ENCODE measurements around the gene HTR4. TPM values are rescaled to one million over a fixed set of nuclear protein-coding genes. Genes with fewer than 3 reads are reported as not detected.

HTR4 gene
- polyA plus RNA-seq, 1 of the 3 experiments (the other 2 are of a cell fraction) = not detected

DNA sequence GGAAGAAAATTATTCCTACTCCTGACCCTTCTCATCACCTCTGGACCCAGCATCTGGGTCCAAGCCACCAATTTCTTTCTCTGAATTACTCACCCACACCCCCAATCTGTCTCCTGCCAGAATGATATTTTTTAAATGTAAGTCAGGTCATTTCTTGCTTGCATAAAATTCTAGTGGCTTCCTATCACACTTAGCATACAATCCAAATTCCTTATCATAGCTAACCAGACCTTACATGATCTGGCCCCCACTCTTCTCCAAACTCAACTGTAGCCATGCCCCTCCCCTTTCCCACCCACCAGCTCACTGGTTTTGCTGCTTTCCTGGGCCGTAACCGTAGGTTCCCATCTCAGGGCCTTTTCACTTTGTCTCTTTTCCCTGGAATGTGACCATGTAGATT, 15.2 kb downstream of the HTR4 start:
- CTCF ChIA-PET = no interaction called here
- POLR2A ChIA-PET = no interaction called here

More for the DNA sequence above, 15.2 kb downstream of the HTR4 start:
- no peak overlapping the region for H3K4me3 ChIP-seq (ENCODE audit: low read depth in 2 of 2, low read length in 1 of 2)
- H3K79me2 ChIP-seq (ENCODE audit: insufficient read depth) = no peaks in the 10 kb centered on the region
- peaks cover 0 to 6% of the 10 kb centered on the region in 2 experiments; a peak in 2 of 4 replicates for H3K4me1 ChIP-seq (ENCODE audit: control insufficient read depth in 1 of 2, insufficient read depth in 2 of 2, low read depth in 1 of 2, low read length in 1 of 2)
- H3K9ac ChIP-seq = no peak overlapping the region
- WGBS (ENCODE audit: low lambda C conversion rate) = 29% methylated on average over 2 of the region's 2 CpGs
- H2AFZ ChIP-seq (ENCODE audit: low read depth) = no peak overlapping the region
- 0 out of 2 replicates have a peak, but pooled peaks cover 7% of the 10 kb centered on the region for H3K27me3 ChIP-seq (ENCODE audit: insufficient read depth)
- DNase-seq = no peak
- no peak overlapping the region for H3K4me2 ChIP-seq
- H3K36me3 ChIP-seq (replicated peaks in 1 of 2; ENCODE audit: control insufficient read depth in 1 of 2, insufficient read depth in 2 of 2, low read length in 1 of 2) = no peaks in the 10 kb centered on the region
- H3K9me3 ChIP-seq = no peaks in the 10 kb centered on the region
- no peak overlapping the region for H3K27ac ChIP-seq (ENCODE audit: low read depth in 2 of 2, low read length in 1 of 2)
- no peaks in the 10 kb centered on the region for H3F3A ChIP-seq (replicated peaks; ENCODE audit: insufficient read depth)
- no peaks in the 10 kb centered on the region for H4K20me1 ChIP-seq (ENCODE audit: insufficient read depth)
- no peaks in the 10 kb centered on the region for H3K9me2 ChIP-seq
- TF ChIP-seq, protein P1, sequence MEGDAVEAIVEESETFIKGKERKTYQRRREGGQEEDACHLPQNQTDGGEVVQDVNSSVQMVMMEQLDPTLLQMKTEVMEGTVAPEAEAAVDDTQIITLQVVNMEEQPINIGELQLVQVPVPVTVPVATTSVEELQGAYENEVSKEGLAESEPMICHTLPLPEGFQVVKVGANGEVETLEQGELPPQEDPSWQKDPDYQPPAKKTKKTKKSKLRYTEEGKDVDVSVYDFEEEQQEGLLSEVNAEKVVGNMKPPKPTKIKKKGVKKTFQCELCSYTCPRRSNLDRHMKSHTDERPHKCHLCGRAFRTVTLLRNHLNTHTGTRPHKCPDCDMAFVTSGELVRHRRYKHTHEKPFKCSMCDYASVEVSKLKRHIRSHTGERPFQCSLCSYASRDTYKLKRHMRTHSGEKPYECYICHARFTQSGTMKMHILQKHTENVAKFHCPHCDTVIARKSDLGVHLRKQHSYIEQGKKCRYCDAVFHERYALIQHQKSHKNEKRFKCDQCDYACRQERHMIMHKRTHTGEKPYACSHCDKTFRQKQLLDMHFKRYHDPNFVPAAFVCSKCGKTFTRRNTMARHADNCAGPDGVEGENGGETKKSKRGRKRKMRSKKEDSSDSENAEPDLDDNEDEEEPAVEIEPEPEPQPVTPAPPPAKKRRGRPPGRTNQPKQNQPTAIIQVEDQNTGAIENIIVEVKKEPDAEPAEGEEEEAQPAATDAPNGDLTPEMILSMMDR (IDR thresholded peaks at IDR 0.05) = no peak
- TF ChIP-seq, protein P2, sequence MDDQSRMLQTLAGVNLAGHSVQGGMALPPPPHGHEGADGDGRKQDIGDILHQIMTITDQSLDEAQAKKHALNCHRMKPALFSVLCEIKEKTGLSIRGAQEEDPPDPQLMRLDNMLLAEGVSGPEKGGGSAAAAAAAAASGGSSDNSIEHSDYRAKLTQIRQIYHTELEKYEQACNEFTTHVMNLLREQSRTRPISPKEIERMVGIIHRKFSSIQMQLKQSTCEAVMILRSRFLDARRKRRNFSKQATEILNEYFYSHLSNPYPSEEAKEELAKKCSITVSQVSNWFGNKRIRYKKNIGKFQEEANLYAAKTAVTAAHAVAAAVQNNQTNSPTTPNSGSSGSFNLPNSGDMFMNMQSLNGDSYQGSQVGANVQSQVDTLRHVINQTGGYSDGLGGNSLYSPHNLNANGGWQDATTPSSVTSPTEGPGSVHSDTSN (IDR thresholded peaks at IDR 0.05) = no peak
- TF ChIP-seq RFX5 (IDR thresholded peaks at IDR 0.05; ENCODE audit: low read length) = no peak
- TF ChIP-seq REST (IDR thresholded peaks at IDR 0.05; ENCODE audit: low read depth, low read length) = no peak
- TF ChIP-seq CHD2 (IDR thresholded peaks at IDR 0.05; ENCODE audit: low read length, partially characterized antibody) = no peak
- TF ChIP-seq MXI1 (IDR thresholded peaks at IDR 0.05; ENCODE audit: low read depth, low read length) = no peak
- no peak for TF ChIP-seq JUND (IDR thresholded peaks at IDR 0.05)
- no peak for TF ChIP-seq NFIC (IDR thresholded peaks at IDR 0.05; ENCODE audit: borderline replicate concordance)
- TF ChIP-seq SIN3A (IDR thresholded peaks at IDR 0.05; ENCODE audit: borderline replicate concordance, low read depth, low read length) = no peak
- TF ChIP-seq, protein P3, sequence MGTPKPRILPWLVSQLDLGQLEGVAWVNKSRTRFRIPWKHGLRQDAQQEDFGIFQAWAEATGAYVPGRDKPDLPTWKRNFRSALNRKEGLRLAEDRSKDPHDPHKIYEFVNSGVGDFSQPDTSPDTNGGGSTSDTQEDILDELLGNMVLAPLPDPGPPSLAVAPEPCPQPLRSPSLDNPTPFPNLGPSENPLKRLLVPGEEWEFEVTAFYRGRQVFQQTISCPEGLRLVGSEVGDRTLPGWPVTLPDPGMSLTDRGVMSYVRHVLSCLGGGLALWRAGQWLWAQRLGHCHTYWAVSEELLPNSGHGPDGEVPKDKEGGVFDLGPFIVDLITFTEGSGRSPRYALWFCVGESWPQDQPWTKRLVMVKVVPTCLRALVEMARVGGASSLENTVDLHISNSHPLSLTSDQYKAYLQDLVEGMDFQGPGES (IDR thresholded peaks at IDR 0.05; ENCODE audit: low read depth, low read length) = no peak
- no peak for TF ChIP-seq USF2 (IDR thresholded peaks at IDR 0.05; ENCODE audit: borderline replicate concordance, low read depth, low read length)
- TF ChIP-seq, protein P4, sequence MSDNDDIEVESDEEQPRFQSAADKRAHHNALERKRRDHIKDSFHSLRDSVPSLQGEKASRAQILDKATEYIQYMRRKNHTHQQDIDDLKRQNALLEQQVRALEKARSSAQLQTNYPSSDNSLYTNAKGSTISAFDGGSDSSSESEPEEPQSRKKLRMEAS (IDR thresholded peaks at IDR 0.05; ENCODE audit: low read depth) = no peak
- TF ChIP-seq FOSL2 (IDR thresholded peaks at IDR 0.05; ENCODE audit: borderline replicate concordance, low read depth) = no peak
- no peak for TF ChIP-seq POLR2AphosphoS5 (IDR thresholded peaks at IDR 0.05; ENCODE audit: low read depth, low read length)
- no peak for TF ChIP-seq RAD21 (IDR thresholded peaks at IDR 0.05; ENCODE audit: low read length)
- no peak for TF ChIP-seq TCF12 (IDR thresholded peaks at IDR 0.05)
- TF ChIP-seq GATA2 (CRISPR knock-in tag; IDR thresholded peaks at IDR 0.05) = no peak
- no peak for TF ChIP-seq GABPA (IDR thresholded peaks at IDR 0.05; ENCODE audit: low read depth)
- TF ChIP-seq SMC3 (IDR thresholded peaks at IDR 0.05; ENCODE audit: low read depth, low read length) = no peak
- no peak for TF ChIP-seq YY1 (IDR thresholded peaks at IDR 0.05; ENCODE audit: low read depth)

All from SK-N-SH (cell line).